Panc1 (cell line): ENCODE measurements around the gene FOCAD.

ENCODE experiments used
- CTCF ChIP-seq: fragments of 450-650 bp; IDR thresholded peaks from 2 replicates; pipeline ENCODE4 v1.5.1; 2017; ENCODE audit warnings: mild to moderate bottlenecking
- POLR2AphosphoS5 ChIP-seq: IDR thresholded peaks from 2 replicates; pipeline ENCODE4 v1.6.1; 2012; ENCODE audit warnings: mild to moderate bottlenecking, low read depth, low read length, moderate library complexity
- REST ChIP-seq, 2 experiments: IDR thresholded peaks; 2 replicates each; pipeline ENCODE4 v1.6.1; 2011 to 2012; ENCODE audit warnings: low read depth in 2 of 2, control low read depth in 1 of 2, low read length in 1 of 2, mild to moderate bottlenecking in 1 of 2, moderate library complexity in 1 of 2; ENCODE audit not compliant: insufficient read depth in 1 of 2
- SIN3A ChIP-seq: IDR thresholded peaks from 2 replicates; pipeline ENCODE4 v1.6.1; 2012; ENCODE audit warnings: low read depth, mild to moderate bottlenecking, low read length, moderate library complexity, borderline replicate concordance; ENCODE audit not compliant: insufficient read depth
- TCF7L2 ChIP-seq: IDR thresholded peaks from 2 replicates; pipeline ENCODE4 v1.6.1; 2011; ENCODE audit warnings: mild to moderate bottlenecking, low read depth, low read length, inconsistent platforms

DNA sequence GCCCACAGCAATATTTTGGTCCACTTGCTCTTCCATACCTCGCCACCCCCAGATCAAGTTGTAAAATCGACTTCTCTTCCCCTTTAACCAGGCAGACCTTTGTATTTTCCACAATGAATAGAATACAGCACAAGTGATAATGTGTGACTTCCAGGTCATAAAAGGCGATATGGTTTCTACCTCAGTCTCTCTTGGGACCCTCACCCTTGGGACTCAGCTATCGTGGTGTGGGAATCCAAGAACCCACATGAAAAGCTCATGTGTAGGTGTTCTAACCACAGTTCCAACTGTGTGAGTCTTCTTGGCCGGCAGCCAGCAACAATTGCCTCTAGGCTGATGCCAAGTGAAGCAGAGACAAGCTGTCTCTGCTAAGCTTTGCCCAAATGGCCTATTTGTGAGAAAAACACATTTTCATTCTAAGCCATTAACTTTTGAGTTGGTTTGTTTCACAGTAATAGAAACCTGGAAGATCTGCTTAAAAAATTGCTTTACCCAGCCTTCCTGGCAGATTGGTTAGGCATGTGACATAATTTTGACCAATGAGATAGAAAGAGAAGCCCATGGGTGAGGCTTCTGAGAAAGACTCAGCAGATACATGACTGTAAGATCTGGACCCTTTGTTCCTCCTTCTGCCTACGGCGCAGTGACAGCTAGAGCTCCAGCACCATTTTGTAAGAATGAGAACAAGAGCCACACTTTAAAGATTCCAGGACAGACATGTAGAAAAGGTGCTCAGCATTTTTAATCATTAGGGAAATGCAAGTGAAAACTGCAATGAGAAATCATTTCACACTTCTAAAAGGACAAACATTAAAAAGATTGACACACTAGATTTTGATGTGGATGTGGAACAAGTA lies 43.5 kb upstream of the FOCAD start:
- TF ChIP-seq CTCF (no peak), REST (IDR thresholded peaks at IDR 0.05; ENCODE audit: insufficient read depth in 1 of 2, low read depth in 2 of 2, low read length in 1 of 2) (no peak), POLR2AphosphoS5 (no peak), SIN3A (no peak), TCF7L2 (no peak)
